ENCODE measurements around the gene OR2L3.
"Not testable (repeated sequence)": the region's sequence is repeated elsewhere in the genome, so short reads cannot be mapped to it uniquely, and the experiment has no call there.

OR2L3 gene

GRCh38 chr1:248046536-248046935 is at the start of gene OR2L3:
OR2L3 (plus strand) TSS chr1:248046836; CDS start chr1:248060682, 13,846 bp downstream.
- no peak within 1 kb of the TSS for H3K4me3 ChIP-seq (ENCODE audit: low read depth, low read length)

- no peak overlapping the region for H3K4me3 ChIP-seq (ENCODE audit: low read depth, low read length)
Measured at GRCh38 chr1:247998811-247999210, 47.8 kb upstream of the OR2L3 start.

GRCh38 chr1:248000169-248000568 is 46.5 kb upstream of the OR2L3 start:
- H3K4me3 ChIP-seq (ENCODE audit: low read depth, low read length) = no peak overlapping the region

GRCh38 chr1:248007778-248008177 is 38.9 kb upstream of the OR2L3 start:
- no peak overlapping the region for H3K4me3 ChIP-seq (ENCODE audit: low read depth, low read length)

GRCh38 chr1:248009681-248010080 is 37.0 kb upstream of the OR2L3 start:
- H3K4me3 ChIP-seq (ENCODE audit: low read depth, low read length) = no peak overlapping the region

GRCh38 chr1:248013229-248013710 is 33.4 kb upstream of the OR2L3 start, which contains the start of gene OR2L5:
OR2L5 (plus strand) TSS chr1:248013660; CDS start chr1:248021948, 8,288 bp downstream.
- no peak within 1 kb of the TSS for H3K4me3 ChIP-seq (ENCODE audit: low read depth, low read length)

- H3K4me3 ChIP-seq (ENCODE audit: low read depth, low read length) = no peak overlapping the region
Measured at GRCh38 chr1:248015803-248016202, 30.8 kb upstream of the OR2L3 start.

GRCh38 chr1:248029770-248030169 is 16.9 kb upstream of the OR2L3 start, which contains the start of gene OR2L2:
OR2L2 (plus strand) TSS chr1:248030070; CDS start chr1:248038268, 8,198 bp downstream.
- H3K4me3 ChIP-seq (ENCODE audit: low read depth, low read length) = no peak within 1 kb of the TSS

- no peak overlapping the region for H3K4me3 ChIP-seq (ENCODE audit: low read depth, low read length)
Measured at GRCh38 chr1:248045209-248045608, 1.4 kb upstream of the OR2L3 start.

- H3K4me3 ChIP-seq (ENCODE audit: low read depth, low read length) = no peak overlapping the region
Measured at GRCh38 chr1:248047008-248047407, 372 bp downstream of the OR2L3 start.

- H3K4me3 ChIP-seq (ENCODE audit: low read depth, low read length) = no peak overlapping the region
Measured at GRCh38 chr1:248054671-248055070, 8.0 kb downstream of the OR2L3 start.

- no peak overlapping the region for H3K4me3 ChIP-seq (ENCODE audit: low read depth, low read length)
Measured at GRCh38 chr1:248055261-248055660, 8.6 kb downstream of the OR2L3 start.

- no peak overlapping the region for H3K4me3 ChIP-seq (ENCODE audit: low read depth, low read length)
Measured at GRCh38 chr1:248065071-248065470, 18.4 kb downstream of the OR2L3 start.

GRCh38 chr1:248065604-248066003 is 19.0 kb downstream of the OR2L3 start:
- H3K4me3 ChIP-seq (ENCODE audit: low read depth, low read length) = no peak overlapping the region

GRCh38 chr1:248083864-248084263 is 37.2 kb downstream of the OR2L3 start:
- H3K4me3 ChIP-seq (ENCODE audit: low read depth, low read length) = not testable (repeated sequence)

GRCh38 chr1:248094884-248095283 is 48.2 kb downstream of the OR2L3 start, which contains the start of gene OR2L13:
OR2L13 (plus strand) TSS chr1:248095184; CDS start chr1:248099376, 4,192 bp downstream.
- no peak within 1 kb of the TSS for H3K4me3 ChIP-seq (ENCODE audit: low read depth, low read length)

GRCh38 chr1:248098529-248098928 is 51.9 kb downstream of the OR2L3 start:
- no peak overlapping the region for H3K4me3 ChIP-seq (ENCODE audit: low read depth, low read length)

- no peak overlapping the region for H3K4me3 ChIP-seq (ENCODE audit: low read depth, low read length)
Measured at GRCh38 chr1:248102847-248103246, 56.2 kb downstream of the OR2L3 start.

- no peak overlapping the region for H3K4me3 ChIP-seq (ENCODE audit: low read depth, low read length)
Measured at GRCh38 chr1:248111157-248111556, 64.5 kb downstream of the OR2L3 start.
